NCI-H2029 treated with DMSO at 0.1 percent for 48 hours (cell line): ENCODE measurements around the gene ABHD17C.
A peak's percentile ranks its signal among the peaks of the same experiment; 100 is the strongest.

ENCODE experiments used
- DNase-seq: peaks from one replicate; lab custom pipeline; 2025; lab: John Stamatoyannopoulos, UW

The ABHD17C gene

GRCh38 chr15:80764535-80764934 is 69.4 kb downstream of the ABHD17C start:
- DNase-seq = no peak

- no peak for DNase-seq
Measured at GRCh38 chr15:80766275-80766674, 71.2 kb downstream of the ABHD17C start.

DNA sequence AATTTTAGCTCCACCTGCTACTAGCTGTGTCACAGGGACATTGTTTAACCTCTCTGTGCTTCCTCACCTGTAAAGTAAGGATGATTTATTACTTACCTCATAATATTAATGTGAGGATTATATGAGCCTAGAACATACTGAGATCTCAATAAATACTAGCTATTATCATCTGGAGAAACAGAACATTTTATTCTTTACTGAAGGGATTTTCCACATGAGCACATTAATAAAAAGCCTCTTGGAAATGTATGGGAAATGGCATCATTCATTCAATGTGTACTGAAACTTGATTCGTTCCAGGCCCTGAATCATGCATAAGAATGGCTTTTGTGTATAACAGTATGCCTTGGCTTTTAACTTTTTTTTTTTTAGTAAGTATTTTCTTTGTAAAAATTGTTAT is 73.0 kb downstream of the ABHD17C start:
- no peak for DNase-seq

DNA sequence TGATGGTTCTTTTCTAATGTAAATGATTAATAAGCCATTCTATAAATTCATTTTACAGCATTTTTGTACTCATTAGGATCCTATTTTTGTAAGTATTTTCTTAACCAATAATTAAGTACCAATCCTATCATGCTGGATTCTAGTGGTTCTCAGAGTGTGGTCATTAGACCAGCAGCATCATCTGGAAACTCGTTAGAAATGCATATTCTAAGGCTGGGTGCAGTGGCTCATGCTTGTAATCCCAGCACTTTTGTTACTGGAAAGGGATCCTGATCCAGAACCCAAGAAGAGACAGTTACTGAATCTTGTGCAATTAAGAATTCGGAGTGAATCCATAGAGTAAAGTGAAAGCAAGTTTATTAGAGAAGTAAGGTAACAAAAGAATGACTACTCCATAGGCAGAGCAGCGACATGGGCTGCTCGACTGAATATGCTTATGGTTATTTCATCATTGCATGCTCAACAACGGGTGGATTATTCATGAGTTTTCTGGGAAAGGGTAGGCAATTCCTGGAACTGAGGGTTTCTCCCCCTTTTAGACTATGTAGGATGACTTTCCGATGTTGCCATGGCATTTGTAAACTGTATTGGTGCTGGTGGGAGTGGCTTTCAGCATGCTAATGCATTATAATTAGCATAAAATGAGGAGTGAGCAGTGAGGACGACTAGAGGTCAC is 74.2 kb downstream of the ABHD17C start:
- no peak for DNase-seq

GRCh38 chr15:80769829-80770705 is 75.0 kb downstream of the ABHD17C start:
- no peak for DNase-seq

- DNase-seq = no peak
Measured at GRCh38 chr15:80773122-80773551, 78.0 kb downstream of the ABHD17C start.

DNA sequence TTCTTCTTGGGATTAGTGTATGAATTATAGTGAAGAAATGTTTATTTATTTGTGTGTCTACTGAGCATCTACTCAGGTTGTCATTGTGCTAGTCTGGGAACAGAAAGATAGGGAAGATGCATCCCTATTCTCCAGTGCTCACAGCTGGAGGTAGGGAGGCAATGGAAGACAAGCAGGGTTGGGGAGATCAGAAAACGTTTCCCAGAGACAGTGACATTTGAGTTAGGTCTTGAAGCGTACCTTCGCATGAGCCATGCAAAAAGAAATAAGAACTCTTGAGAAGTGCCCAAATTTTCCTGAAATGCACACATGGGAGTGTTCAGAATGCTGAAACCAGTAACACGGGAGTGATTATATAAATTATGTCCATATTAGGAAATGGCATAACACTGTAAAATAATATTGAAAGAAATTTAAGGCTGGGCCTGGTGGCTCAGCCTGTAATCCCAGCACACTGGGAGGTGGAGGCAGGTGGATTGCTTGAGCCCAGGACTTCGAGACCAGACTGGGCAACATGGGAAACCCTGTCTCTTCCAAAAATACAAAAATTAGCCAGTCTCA is 78.8 kb downstream of the ABHD17C start:
- no peak for DNase-seq

GRCh38 chr15:80774486-80774885 is 79.4 kb downstream of the ABHD17C start:
- no peak for DNase-seq

DNA sequence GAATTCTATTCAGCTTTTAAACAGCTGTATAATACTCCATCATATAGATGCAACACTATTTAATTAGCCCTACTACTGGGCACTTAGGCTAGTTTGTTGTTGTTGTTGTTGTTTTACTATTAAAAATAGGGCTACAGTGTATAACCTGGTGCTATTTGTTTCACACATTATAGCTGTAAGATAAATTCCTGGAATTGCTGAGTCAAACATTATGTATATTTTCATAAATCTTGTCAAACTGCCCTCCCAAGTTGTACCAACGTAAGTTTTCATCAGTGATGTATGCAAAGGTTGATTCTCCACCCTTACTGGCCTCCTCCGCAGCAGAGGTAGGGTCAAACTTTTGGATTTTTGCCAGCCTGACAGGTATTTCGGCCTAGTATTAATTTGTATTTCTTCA is 80.2 kb downstream of the ABHD17C start:
- DNase-seq = no peak

- peak; percentile 30 for DNase-seq
Measured at GRCh38 chr15:80776420-80777045, 81.4 kb downstream of the ABHD17C start.

- no peak for DNase-seq
Measured at GRCh38 chr15:80777137-80777536, 82.0 kb downstream of the ABHD17C start.

DNA sequence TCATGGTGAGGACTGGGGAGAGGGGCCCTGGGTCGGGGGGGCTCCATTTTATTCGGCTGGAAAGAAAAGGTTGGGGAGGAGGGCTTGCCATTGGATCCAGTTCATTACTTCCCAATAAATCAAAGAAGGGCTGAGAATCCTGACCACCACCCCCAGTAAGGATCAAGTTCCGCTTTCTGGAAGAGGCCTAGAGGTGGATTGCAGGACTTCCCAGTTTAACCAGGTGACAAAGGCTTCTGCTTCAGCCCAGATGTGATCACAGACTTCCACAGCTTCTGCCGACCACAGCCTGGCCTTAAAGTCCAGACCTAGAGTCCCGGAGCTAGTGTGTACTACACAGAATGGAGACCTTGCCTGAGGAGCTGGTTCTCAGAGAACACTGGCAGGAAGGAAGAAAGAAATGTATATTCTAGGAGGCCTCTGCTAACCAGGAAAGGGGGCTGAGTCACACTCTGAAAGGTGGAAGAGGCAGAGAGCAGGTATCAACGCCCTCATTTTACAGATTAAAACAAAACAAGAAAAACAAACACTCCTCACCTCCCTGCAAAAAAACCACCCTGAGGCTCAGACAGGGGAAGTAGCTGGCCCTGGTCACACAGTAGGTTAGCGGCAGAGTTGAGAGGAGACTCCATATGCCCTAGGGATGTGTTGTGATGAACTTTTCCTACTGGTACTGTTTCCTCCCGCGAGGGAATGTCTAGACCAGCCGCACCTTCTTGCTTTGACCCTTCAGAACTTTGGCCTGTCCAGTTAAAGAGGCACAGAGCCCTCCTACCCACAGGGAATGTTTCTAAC is 82.9 kb downstream of the ABHD17C start:
- DNase-seq = no peak

DNA sequence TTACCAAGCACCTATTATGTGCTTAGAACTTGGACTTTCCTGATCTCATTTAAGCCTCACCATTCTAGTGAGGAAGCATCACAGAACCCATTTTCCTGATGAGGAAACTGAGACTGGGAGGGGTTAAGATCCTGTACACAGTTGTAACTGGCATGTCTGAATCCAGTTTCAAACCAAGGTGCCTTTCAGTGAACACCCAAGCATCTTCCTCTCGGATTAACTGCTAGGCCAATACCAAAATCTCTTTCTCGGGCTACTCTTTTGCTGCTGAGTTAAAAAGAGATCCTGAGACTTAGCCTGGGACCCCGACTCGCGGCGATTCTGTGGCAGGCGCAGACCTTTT is 83.5 kb downstream of the ABHD17C start:
- DNase-seq = no peak

DNA sequence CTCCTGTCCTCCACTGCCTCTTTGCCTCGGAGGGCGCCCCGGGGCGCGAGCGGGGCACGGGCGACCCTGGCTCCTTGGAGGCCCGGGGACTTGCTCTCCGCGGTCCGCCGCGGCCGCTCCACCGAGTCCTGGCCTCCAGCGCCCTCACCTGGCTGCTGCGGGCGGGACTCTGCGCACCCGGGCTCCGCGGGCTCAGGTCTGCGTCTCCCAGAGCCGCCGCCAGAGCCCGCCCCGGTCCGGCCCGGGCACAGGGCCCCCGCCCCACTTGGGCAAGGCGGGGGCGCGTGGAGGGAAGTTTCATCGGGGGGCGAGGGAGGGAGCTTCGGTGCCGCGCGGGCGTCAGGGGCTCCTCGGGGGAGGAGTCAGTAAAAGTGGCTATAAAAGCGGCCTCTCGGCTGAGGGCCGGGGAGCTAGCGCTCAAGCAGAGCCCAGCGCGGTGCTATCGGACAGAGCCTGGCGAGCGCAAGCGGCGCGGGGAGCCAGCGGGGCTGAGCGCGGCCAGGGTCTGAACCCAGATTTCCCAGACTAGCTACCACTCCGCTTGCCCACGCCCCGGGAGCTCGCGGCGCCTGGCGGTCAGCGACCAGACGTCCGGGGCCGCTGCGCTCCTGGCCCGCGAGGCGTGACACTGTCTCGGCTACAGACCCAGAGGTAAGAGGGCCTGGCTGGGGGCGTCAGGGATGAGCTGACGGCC is 84.0 kb downstream of the ABHD17C start, which contains the start of gene CEMIP:
Gene CEMIP, plus strand, starts transcription at position 407 of the 694 bp plus-strand sequence. CDS start 94,510 bp downstream, outside the sequence.
- DNase-seq = no peak

DNA sequence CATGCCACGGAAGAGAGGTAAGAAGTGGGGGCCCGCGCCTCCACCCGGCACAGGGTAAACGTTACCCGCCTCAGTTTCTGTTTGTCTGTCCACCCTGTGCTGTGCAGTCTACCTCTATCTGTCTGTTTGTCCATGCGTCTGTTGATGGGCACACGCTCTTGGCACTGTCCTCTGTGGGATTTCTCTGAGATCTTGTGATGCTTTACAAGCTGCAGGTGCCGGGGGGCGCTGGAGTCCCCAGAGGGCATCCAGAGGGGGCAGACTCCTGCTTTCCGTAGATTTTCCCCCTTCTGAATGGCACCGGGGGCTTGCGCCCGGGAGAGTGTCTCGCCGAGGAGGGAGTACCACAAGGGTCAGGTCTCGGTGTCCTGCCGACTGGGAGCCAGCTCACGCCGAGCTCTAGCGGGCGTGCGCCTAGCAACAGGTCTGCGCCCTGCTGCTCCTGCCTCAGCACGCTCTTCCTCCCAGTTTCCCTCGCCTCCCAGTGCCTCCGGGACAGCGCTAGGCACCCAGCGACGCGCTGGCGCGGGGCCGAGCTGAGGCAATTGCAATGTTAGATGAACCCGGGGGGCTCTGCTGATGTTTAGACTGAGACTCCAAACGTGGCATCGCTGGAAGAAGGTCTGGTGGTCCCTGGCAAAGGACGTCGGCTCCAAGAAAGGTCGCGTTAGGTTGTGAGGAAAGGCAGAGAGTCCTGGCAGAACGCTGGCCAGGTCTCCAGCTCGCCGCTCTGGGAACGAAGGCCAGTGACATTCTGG is 84.7 kb downstream of the ABHD17C start:
- DNase-seq = no peak

DNA sequence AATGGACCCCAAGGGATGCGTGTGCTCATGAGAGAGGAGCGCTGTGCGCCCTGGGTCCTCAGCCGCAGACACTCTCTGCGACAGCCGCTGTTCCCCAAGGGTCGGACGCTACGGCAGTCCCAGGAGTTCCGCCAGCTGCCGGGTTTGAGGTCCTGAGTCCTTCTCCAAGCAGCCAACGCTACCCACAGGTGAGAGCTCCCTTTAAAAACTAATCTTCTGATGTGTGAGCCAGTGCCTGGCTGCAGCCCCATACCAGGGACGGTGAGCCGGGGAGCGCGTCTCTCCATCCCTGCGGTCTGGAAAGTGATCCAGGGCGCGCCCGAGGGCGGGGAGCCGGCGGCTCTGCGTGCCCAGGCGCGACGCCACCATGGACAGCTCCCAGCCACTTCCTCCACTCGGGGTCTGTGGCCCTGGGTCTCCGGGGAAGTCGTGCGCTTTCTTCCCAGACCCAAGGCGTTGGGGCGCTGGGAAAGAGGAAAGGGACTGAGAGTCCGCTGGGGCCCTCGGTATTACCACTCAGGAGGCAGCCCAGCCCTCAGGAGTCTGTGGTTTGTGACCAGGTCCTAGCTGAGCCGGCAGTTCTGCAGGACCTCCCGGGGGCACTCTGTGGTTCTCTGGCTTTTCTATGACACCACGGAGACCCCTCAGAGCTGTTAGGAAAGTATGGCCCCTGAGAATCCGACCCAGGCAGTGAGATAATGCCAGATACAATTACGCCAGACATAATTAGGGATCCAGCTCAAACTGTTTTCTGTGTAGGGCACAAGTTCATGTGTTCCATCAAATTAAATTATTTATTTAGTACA is 85.5 kb downstream of the ABHD17C start:
- DNase-seq = no peak

DNA sequence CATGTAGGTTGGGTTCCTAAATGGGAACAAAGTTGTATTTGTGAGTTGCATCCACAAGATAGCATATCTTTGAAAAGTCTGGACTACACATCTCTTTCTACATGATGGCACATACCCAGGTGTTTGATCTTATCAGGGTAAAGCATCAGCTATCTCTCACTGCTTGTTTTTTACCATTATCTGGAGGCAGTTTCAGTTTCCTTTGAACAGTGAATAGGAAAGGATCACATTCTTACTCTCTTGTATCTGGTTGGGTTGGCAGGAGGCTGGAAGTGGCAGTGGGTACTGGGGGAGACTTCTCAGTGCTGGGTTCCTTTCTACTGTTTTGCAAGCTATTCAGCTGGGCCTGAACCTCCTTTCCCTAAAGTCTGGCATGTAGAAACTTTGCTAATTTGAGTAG is 88.2 kb downstream of the ABHD17C start:
- no peak for DNase-seq

- DNase-seq = no peak
Measured at GRCh38 chr15:80785335-80785734, 90.2 kb downstream of the ABHD17C start.

GRCh38 chr15:80785811-80786354 is 90.8 kb downstream of the ABHD17C start:
- no peak for DNase-seq
